SK-N-SH treated with all-trans-retinoic acid at 6 μM for 48 hours (cell line): ENCODE data around the gene IFT25.

Experiments
- ATAC-seq: fragments of 200-7000 bp; cut with Tn5 transposase; 3 replicates; pipeline ENCODE4 v1.9.1; 2020; ENCODE audit warnings: mild to moderate bottlenecking, moderate library complexity
- ARNTL ChIP-seq: fragments of 450-650 bp; formaldehyde crosslinking; IDR thresholded peaks from 2 replicates; pipeline ENCODE4 v1.5.0; 2020; ENCODE audit warnings: low read depth, mild to moderate bottlenecking, moderate library complexity, borderline replicate concordance
- ESRRG ChIP-seq: fragments of 250-450 bp; sonication (Bioruptor Pico); IDR thresholded peaks from 2 replicates; pipeline ENCODE4 v1.6.1; 2021; ENCODE audit warnings: mild to moderate bottlenecking
- ISL1 ChIP-seq: fragments of 250-450 bp; sonication (Bioruptor Pico); IDR thresholded peaks from 2 replicates; pipeline ENCODE4 v2.1.2; 2022; ENCODE audit warnings: mild to moderate bottlenecking, moderate library complexity
- OSR1 ChIP-seq: fragments of 250-450 bp; sonication (Bioruptor Pico); IDR thresholded peaks from 2 replicates; pipeline ENCODE4 v1.8.0; 2022; ENCODE audit warnings: moderate library complexity, mild to moderate bottlenecking, inconsistent platforms
- PPARA ChIP-seq: fragments of 250-450 bp; sonication (Bioruptor Pico); IDR thresholded peaks from 2 replicates; pipeline ENCODE4 v1.5.0; 2020; ENCODE audit warnings: mild to moderate bottlenecking, borderline replicate concordance
- RARB ChIP-seq: fragments of 250-450 bp; sonication (Bioruptor Pico); IDR thresholded peaks from 2 replicates; pipeline ENCODE4 v1.8.0; 2021; ENCODE audit warnings: mild to moderate bottlenecking, moderate library complexity
- SNAI2 ChIP-seq: fragments of 250-450 bp; sonication (Bioruptor Pico); IDR thresholded peaks from 2 replicates; pipeline ENCODE4 v1.5.0; 2020; ENCODE audit warnings: mild to moderate bottlenecking, moderate library complexity
- ZC3H10 ChIP-seq: fragments of 250-450 bp; sonication (Bioruptor Pico); IDR thresholded peaks from 2 replicates; pipeline ENCODE4 v1.5.1; 2021; ENCODE audit warnings: mild to moderate bottlenecking, moderate library complexity
- ZFP3 ChIP-seq: fragments of 250-450 bp; sonication (Bioruptor Pico); IDR thresholded peaks from 2 replicates; pipeline ENCODE4 v1.5.0; 2020; ENCODE audit warnings: mild to moderate bottlenecking, moderate library complexity
- ZFP30 ChIP-seq: fragments of 450-650 bp; formaldehyde crosslinking; IDR thresholded peaks from 2 replicates; pipeline ENCODE4 v1.5.0; 2022; ENCODE audit warnings: mild to moderate bottlenecking, moderate library complexity
- ZNF565 ChIP-seq: fragments of 450-650 bp; formaldehyde crosslinking; conservative IDR thresholded peaks from 2 replicates; pipeline ENCODE4 v1.5.0; 2020; ENCODE audit warnings: low read depth, mild to moderate bottlenecking, moderate library complexity
- ZNF70 ChIP-seq: fragments of 450-650 bp; formaldehyde crosslinking; IDR thresholded peaks from 2 replicates; pipeline ENCODE4 v1.5.0; 2020; ENCODE audit warnings: mild to moderate bottlenecking, moderate library complexity
- ZNF8 ChIP-seq: fragments of 450-650 bp; formaldehyde crosslinking; IDR thresholded peaks from 2 replicates; pipeline ENCODE4 v1.5.0; 2020; ENCODE audit warnings: mild to moderate bottlenecking, moderate library complexity
- TF ChIP-seq, protein P1 (sequence below): fragments of 250-450 bp; sonication (Bioruptor Pico); IDR thresholded peaks from 2 replicates; pipeline ENCODE4 v1.5.1; 2021; ENCODE audit warnings: mild to moderate bottlenecking, moderate library complexity
- TF ChIP-seq, protein P2 (sequence below): fragments of 250-450 bp; sonication (Bioruptor Pico); IDR thresholded peaks from 2 replicates; pipeline ENCODE4 v1.5.0; 2020; ENCODE audit warnings: mild to moderate bottlenecking, moderate library complexity
- TF ChIP-seq, protein P3 (sequence below): fragments of 250-450 bp; sonication (Bioruptor Pico); IDR thresholded peaks from 2 replicates; pipeline ENCODE4 v1.8.0; 2020; ENCODE audit warnings: mild to moderate bottlenecking, moderate library complexity, borderline replicate concordance
- TF ChIP-seq, protein P4 (sequence below): fragments of 250-450 bp; sonication (Bioruptor Pico); IDR thresholded peaks from 2 replicates; pipeline ENCODE4 v1.8.0; 2021; ENCODE audit warnings: low read depth, mild to moderate bottlenecking, moderate library complexity, borderline replicate concordance

Gene IFT25

DNA sequence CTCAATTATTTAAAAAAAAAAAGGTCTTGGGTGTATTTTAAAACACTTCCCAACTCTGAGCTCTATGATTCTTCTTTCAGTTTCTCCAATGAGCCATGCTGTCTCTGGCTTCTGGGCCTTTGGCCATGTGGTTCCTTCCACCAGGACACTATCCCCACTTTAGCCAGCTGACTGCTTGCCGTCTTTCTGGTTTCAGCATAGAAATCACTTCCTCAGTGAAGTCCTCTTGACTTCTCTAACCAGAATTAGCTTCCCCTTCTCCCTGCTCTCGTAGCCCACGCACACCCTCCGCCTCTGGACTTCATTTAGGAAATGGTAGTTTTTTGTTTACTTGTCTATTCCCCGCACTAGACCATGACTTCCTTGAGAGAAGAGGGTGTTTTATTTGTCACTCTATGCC lies 52.6 kb downstream of the IFT25 start (continued):
- TF ChIP-seq, protein P1, sequence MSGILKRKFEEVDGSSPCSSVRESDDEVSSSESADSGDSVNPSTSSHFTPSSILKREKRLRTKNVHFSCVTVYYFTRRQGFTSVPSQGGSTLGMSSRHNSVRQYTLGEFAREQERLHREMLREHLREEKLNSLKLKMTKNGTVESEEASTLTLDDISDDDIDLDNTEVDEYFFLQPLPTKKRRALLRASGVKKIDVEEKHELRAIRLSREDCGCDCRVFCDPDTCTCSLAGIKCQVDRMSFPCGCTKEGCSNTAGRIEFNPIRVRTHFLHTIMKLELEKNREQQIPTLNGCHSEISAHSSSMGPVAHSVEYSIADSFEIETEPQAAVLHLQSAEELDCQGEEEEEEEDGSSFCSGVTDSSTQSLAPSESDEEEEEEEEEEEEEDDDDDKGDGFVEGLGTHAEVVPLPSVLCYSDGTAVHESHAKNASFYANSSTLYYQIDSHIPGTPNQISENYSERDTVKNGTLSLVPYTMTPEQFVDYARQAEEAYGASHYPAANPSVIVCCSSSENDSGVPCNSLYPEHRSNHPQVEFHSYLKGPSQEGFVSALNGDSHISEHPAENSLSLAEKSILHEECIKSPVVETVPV (CRISPR knock-in tag) = no peak
- TF ChIP-seq PPARA (CRISPR knock-in tag) = no peak
- TF ChIP-seq, protein P2, sequence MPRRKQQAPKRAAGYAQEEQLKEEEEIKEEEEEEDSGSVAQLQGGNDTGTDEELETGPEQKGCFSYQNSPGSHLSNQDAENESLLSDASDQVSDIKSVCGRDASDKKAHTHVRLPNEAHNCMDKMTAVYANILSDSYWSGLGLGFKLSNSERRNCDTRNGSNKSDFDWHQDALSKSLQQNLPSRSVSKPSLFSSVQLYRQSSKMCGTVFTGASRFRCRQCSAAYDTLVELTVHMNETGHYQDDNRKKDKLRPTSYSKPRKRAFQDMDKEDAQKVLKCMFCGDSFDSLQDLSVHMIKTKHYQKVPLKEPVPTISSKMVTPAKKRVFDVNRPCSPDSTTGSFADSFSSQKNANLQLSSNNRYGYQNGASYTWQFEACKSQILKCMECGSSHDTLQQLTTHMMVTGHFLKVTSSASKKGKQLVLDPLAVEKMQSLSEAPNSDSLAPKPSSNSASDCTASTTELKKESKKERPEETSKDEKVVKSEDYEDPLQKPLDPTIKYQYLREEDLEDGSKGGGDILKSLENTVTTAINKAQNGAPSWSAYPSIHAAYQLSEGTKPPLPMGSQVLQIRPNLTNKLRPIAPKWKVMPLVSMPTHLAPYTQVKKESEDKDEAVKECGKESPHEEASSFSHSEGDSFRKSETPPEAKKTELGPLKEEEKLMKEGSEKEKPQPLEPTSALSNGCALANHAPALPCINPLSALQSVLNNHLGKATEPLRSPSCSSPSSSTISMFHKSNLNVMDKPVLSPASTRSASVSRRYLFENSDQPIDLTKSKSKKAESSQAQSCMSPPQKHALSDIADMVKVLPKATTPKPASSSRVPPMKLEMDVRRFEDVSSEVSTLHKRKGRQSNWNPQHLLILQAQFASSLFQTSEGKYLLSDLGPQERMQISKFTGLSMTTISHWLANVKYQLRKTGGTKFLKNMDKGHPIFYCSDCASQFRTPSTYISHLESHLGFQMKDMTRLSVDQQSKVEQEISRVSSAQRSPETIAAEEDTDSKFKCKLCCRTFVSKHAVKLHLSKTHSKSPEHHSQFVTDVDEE (CRISPR knock-in tag) = no peak

DNA sequence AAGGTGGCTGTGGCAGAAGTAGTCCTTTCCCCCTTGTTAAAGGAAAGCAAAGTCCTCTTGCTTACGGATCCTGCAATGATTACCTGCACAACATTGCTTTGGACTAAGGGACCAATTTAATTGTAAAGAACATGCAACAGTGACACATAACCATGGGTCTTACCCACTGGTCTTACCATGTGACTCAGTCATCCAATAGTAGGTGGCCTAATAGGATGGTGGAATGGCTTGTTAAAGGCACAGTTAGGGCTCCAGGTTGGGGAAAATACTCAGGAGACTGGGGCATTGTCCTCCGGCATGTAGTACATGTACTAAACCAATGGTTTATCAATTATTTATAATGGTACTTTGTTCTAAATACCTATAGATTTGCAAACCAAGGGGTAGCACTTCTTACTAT lies 53.8 kb downstream of the IFT25 start:
- TF ChIP-seq, protein P1 (CRISPR knock-in tag) = no peak
- TF ChIP-seq ESRRG (no peak), RARB (CRISPR knock-in tag) (no peak), ZNF70 (CRISPR knock-in tag) (no peak), ZC3H10 (CRISPR knock-in tag) (no peak), PPARA (CRISPR knock-in tag) (no peak), ZNF8 (CRISPR knock-in tag) (no peak), ISL1 (no peak), ZFP30 (CRISPR knock-in tag) (no peak), ARNTL (CRISPR knock-in tag) (no peak), ZNF565 (no peak), OSR1 (no peak)
- TF ChIP-seq, protein P2 (CRISPR knock-in tag) = no peak
- TF ChIP-seq, protein P3, sequence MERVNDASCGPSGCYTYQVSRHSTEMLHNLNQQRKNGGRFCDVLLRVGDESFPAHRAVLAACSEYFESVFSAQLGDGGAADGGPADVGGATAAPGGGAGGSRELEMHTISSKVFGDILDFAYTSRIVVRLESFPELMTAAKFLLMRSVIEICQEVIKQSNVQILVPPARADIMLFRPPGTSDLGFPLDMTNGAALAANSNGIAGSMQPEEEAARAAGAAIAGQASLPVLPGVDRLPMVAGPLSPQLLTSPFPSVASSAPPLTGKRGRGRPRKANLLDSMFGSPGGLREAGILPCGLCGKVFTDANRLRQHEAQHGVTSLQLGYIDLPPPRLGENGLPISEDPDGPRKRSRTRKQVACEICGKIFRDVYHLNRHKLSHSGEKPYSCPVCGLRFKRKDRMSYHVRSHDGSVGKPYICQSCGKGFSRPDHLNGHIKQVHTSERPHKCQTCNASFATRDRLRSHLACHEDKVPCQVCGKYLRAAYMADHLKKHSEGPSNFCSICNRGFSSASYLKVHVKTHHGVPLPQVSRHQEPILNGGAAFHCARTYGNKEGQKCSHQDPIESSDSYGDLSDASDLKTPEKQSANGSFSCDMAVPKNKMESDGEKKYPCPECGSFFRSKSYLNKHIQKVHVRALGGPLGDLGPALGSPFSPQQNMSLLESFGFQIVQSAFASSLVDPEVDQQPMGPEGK (CRISPR knock-in tag) = no peak
- TF ChIP-seq, all 23 proteins: peak for 0
- ATAC-seq = no peak

DNA sequence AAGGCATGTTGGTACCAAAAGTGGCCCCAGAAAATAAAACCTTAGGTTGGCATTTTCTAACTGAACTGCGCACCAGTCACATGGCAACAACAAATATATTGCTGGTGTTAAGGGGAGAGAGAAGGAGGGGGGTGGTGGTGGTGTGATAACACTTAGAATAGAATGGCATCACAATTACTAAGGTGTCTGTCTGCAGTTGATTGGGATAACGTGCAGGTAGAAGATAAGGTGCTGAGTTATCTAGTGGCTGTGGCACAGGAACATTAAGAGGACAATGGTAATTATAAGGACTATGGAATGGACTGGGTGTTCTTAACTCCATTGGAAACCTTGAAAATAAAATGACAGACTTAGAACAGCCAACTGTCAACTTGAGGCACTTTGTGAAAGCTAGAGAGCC lies 54.5 kb downstream of the IFT25 start:
- TF ChIP-seq OSR1 (no peak), ISL1 (no peak), ZC3H10 (CRISPR knock-in tag) (no peak)
- ATAC-seq = no peak

DNA sequence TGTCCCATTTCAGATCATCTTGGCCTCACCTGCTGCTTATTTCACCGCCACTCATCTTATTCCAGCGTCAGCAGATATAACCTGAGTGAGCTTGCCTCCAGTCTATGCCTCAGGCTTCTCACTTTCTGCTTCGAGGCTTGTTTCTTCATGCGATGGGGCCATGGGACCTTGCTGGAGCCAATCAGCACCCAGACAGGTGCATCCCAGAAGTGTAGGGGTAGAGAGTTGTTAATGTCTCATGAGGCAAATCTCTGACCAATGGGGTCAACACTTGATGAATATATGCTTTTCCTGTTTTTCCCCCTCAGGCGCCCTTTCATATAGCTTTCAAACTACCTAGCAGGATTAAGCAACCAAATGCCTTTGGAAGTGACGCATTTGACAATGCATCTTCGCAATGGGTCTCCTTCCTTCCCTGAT lies 55.0 kb downstream of the IFT25 start:
- TF ChIP-seq RARB (CRISPR knock-in tag) = no peak
- TF ChIP-seq ZFP3 (CRISPR knock-in tag) = no peak
- TF ChIP-seq, protein P4, sequence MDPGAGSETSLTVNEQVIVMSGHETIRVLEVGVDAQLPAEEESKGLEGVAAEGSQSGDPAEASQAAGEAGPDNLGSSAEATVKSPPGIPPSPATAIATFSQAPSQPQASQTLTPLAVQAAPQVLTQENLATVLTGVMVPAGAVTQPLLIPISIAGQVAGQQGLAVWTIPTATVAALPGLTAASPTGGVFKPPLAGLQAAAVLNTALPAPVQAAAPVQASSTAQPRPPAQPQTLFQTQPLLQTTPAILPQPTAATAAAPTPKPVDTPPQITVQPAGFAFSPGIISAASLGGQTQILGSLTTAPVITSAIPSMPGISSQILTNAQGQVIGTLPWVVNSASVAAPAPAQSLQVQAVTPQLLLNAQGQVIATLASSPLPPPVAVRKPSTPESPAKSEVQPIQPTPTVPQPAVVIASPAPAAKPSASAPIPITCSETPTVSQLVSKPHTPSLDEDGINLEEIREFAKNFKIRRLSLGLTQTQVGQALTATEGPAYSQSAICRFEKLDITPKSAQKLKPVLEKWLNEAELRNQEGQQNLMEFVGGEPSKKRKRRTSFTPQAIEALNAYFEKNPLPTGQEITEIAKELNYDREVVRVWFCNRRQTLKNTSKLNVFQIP (CRISPR knock-in tag) = no peak
- TF ChIP-seq SNAI2 (CRISPR knock-in tag) = no peak
- ATAC-seq = no peak
